IMR-90 (cell line): ENCODE measurements around the gene CNOT6. TPM values are rescaled to one million over a fixed set of nuclear protein-coding genes. Genes with fewer than 3 reads are reported as not detected.

Experiments used
- ATAC-seq: fragments of 200-7000 bp; cut with Tn5 transposase; 2 replicates; pipeline ENCODE4 v1.9.1; 2020; ENCODE audit warnings: low read depth, mild to moderate bottlenecking, moderate library complexity
- BruUV-seq: library from RNA; stranded (reverse); fragments of 400-500 nt; replicated peaks from 2 replicates; lab custom pipeline; 2021; lab: Mats Ljungman, UMichigan
- CTCF ChIA-PET: fragments of 300-600 bp; formaldehyde crosslinking; extraction: SDS; loops from one replicate; lab custom pipeline; 2021; ENCODE audit warnings: antibody characterized with exemption; lab: Yijun Ruan, JAX
- POLR2A ChIA-PET: fragments of 300-600 bp; sonication (Branson Sonifier 250); formaldehyde crosslinking; loops from one replicate; lab custom pipeline; 2022; ENCODE audit warnings: antibody characterized with exemption; ENCODE audit not compliant: unreplicated experiment; lab: Charles Lee
- DNase-seq: peaks from one replicate; pipeline ENCODE4 v3.0.0; 2013
- H2AFZ ChIP-seq: replicated peaks from 2 replicates; pipeline ENCODE3; 2013; ENCODE audit warnings: low read length, mild to moderate bottlenecking; ENCODE audit not compliant: poor library complexity
- H2AK5ac ChIP-seq: 2 replicates; pipeline ENCODE4 v1.6.1; 2013; ENCODE audit warnings: low read depth, low read length, inconsistent platforms
- H2AK9ac ChIP-seq: replicated peaks from 2 replicates; pipeline ENCODE3; 2013; ENCODE audit warnings: mild to moderate bottlenecking, low read depth, low read length, moderate library complexity; ENCODE audit not compliant: poor library complexity
- H2BK120ac ChIP-seq: 2 replicates; pipeline ENCODE4 v1.6.1; 2013; ENCODE audit warnings: low read depth, low read length, inconsistent platforms
- H2BK15ac ChIP-seq: 3 replicates; pipeline ENCODE4 v1.6.1; 2013; ENCODE audit warnings: low read depth, low read length, inconsistent platforms
- H2BK20ac ChIP-seq: 2 replicates; pipeline ENCODE4 v1.6.1; 2013; ENCODE audit warnings: low read depth, mild to moderate bottlenecking, inconsistent platforms, low read length, moderate library complexity
- H2BK5ac ChIP-seq: 2 replicates; pipeline ENCODE4 v1.6.1; 2013; ENCODE audit warnings: mild to moderate bottlenecking, low read depth, low read length, inconsistent platforms; ENCODE audit not compliant: poor library complexity, severe bottlenecking
- H3K14ac ChIP-seq: replicated peaks from 2 replicates; pipeline ENCODE4 v1.6.1; 2013; ENCODE audit warnings: low read depth, low read length, inconsistent platforms
- H3K18ac ChIP-seq: 2 replicates; pipeline ENCODE4 v1.6.1; 2013; ENCODE audit warnings: low read depth, low read length, control low read depth
- H3K23ac ChIP-seq: 2 replicates; pipeline ENCODE4 v1.6.1; 2013; ENCODE audit warnings: low read depth, low read length, inconsistent platforms
- H3K27ac ChIP-seq: 2 replicates; pipeline ENCODE4 v1.5.1; 2013; ENCODE audit warnings: mild to moderate bottlenecking, control low read depth, low read length; ENCODE audit not compliant: insufficient read depth
- H3K27me3 ChIP-seq: 2 replicates; pipeline ENCODE4 v1.6.1; 2013; ENCODE audit warnings: low read length; ENCODE audit not compliant: control insufficient read depth, insufficient read depth
- H3K36me3 ChIP-seq: 2 replicates; pipeline ENCODE4 v1.6.1; 2013; ENCODE audit warnings: low read length, mixed read lengths; ENCODE audit not compliant: control insufficient read depth, insufficient read depth
- H3K4ac ChIP-seq: 2 replicates; pipeline ENCODE4 v1.6.1; 2013; ENCODE audit warnings: low read depth, low read length, inconsistent platforms
- H3K4me1 ChIP-seq: 2 replicates; pipeline ENCODE4 v1.6.1; 2013; ENCODE audit warnings: low read length, mixed read lengths; ENCODE audit not compliant: control insufficient read depth, insufficient read depth
- H3K4me2 ChIP-seq: 2 replicates; pipeline ENCODE4 v1.6.1; 2013; ENCODE audit warnings: low read depth, mild to moderate bottlenecking, control low read depth, low read length, moderate library complexity
- H3K4me3 ChIP-seq: 2 replicates; pipeline ENCODE4 v1.5.1; 2013; ENCODE audit warnings: low read depth, mild to moderate bottlenecking, control low read depth, low read length, moderate library complexity; ENCODE audit not compliant: insufficient read depth
- H3K56ac ChIP-seq: 2 replicates; pipeline ENCODE4 v1.6.1; 2013; ENCODE audit warnings: low read length, inconsistent platforms; ENCODE audit not compliant: insufficient read depth; ENCODE audit errors: extremely low read depth
- H3K79me1 ChIP-seq, 2 experiments: 2 replicates each; pipeline ENCODE4 v1.6.1; 2013; ENCODE audit warnings: low read length in 2 of 2, inconsistent platforms in 1 of 2, low read depth in 1 of 2
- H3K9ac ChIP-seq: 2 replicates; pipeline ENCODE4 v1.6.1; 2013; ENCODE audit warnings: low read depth, low read length, control low read depth
- H3K9me1 ChIP-seq: 2 replicates; pipeline ENCODE4 v1.6.1; 2013; ENCODE audit warnings: low read length, inconsistent platforms; ENCODE audit not compliant: insufficient read depth
- H3K9me3 ChIP-seq: 2 replicates; pipeline ENCODE4 v1.6.1; 2013; ENCODE audit warnings: low read length; ENCODE audit not compliant: control insufficient read depth, insufficient read depth
- H4K20me1 ChIP-seq: 2 replicates; pipeline ENCODE4 v1.6.1; 2013; ENCODE audit warnings: low read length, inconsistent platforms; ENCODE audit not compliant: insufficient read depth
- H4K5ac ChIP-seq: 2 replicates; pipeline ENCODE4 v1.6.1; 2013; ENCODE audit warnings: mild to moderate bottlenecking, low read depth, low read length, control low read depth
- H4K8ac ChIP-seq, 2 experiments: 2 replicates each; pipeline ENCODE4 v1.6.1; 2013; ENCODE audit warnings: low read depth in 2 of 2, low read length in 2 of 2, control low read depth in 1 of 2, inconsistent platforms in 1 of 2
- H4K91ac ChIP-seq: 2 replicates; pipeline ENCODE4 v1.6.1; 2013; ENCODE audit warnings: low read depth, low read length, inconsistent platforms; ENCODE audit not compliant: insufficient read depth
- CHD1 ChIP-seq: IDR thresholded peaks from 2 replicates; pipeline ENCODE4 v1.6.1; 2012; ENCODE audit warnings: low read depth, low read length, improper control_type of control experiment
- MXI1 ChIP-seq: IDR thresholded peaks from 2 replicates; pipeline ENCODE4 v1.6.1; 2012; ENCODE audit warnings: low read depth, mild to moderate bottlenecking, low read length, moderate library complexity, borderline replicate concordance
- NFE2L2 ChIP-seq: fragments of 150-350 bp; IDR thresholded peaks from 2 replicates; pipeline ENCODE4 v1.6.1; 2016; ENCODE audit warnings: low read depth, mild to moderate bottlenecking, low read length
- RAD21 ChIP-seq: IDR thresholded peaks from 2 replicates; pipeline ENCODE4 v1.6.1; 2012; ENCODE audit warnings: low read length, improper control_type of control experiment
- WGBS, 2 experiments: methylation state at CpG; one replicate each; pipeline versions ENCODE4 v1.1.5 to v1.1.7; 2013; ENCODE audit warnings: missing lambda C conversion rate in 2 of 2; ENCODE audit not compliant: insufficient read length in 1 of 2; ENCODE audit errors: extremely low coverage in 2 of 2; 5-methylcytosine and 5-hydroxymethylcytosine counted together
- dilution Hi-C: fragments of 300-500 bp; cut with HindIII; formaldehyde crosslinking; loops from one replicate; pipeline ENCODE4 v1.14.3; 2018; ENCODE audit warnings: low sequenced_read_pairs; ENCODE audit not compliant: unreplicated experiment
- in situ Hi-C: fragments of 300-500 bp; cut with MboI; formaldehyde crosslinking; loops from 3 replicates; pipeline ENCODE4 v1.14.3; 2019; ENCODE audit warnings: low sequenced_read_pairs, inconsistent platforms, mixed read lengths
- intact Hi-C: fragments of 100-400 bp; cut with micrococcal nuclease; formaldehyde crosslinking; loops from 2 replicates; pipeline ENCODE4 v1.10.0; 2022
- polyA plus RNA-seq, 3 experiments: library from polyadenylated mRNA; depleted of rRNA; stranded (reverse); fragments of >200 nt; gene quantifications; 2 replicates each; pipeline ENCODE4 v1.2.3, GENCODE V29; 2012; ENCODE audit warnings: low replicate concordance in 1 of 3
- total RNA-seq: library from RNA; depleted of rRNA; stranded (reverse); fragments of >200 nt; gene quantifications from 2 replicates; pipeline ENCODE4 v1.2.3, GENCODE V29; 2012
- TF ChIP-seq, protein P1 (sequence below): fragments of 150-350 bp; IDR thresholded peaks from 2 replicates; pipeline ENCODE4 v1.6.1; 2017; ENCODE audit warnings: mild to moderate bottlenecking, antibody characterized with exemption, low read length, low read depth

The CNOT6 gene
- total and polyA plus RNA-seq, 2 of the 4 experiments (the other 2 are of a cell fraction), result 9.7 to 10.8 TPM

DNA sequence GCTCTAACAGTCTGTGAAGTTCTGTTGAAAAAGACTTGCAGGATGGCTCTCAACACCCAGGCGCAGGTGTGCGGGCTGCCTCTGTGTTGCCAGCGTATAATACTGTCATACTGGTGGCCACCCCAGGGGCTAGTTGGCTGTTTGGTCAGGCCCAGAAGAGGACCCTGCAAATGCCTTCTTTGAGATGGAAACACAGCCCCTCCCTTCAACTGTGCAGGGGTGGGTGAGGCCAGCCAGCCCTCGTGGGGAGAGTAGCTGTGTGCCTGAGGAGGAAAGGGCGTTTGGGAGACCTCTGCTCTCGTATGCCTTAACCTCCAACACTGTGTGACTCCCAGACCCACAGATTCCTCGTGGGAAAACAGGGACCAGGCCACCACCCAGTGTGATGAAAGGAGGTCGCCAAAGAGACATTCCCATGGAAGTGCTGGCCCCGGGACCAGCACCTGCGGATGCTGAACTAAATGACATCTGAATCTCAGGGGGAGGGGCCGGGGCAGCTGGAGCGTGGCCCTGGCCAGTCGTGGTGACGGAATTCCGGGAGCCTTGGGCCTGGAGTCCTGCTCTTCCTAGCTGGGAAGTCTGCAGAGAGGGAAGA lies 108.4 kb downstream of the CNOT6 start:
- Histone ChIP-seq H3K27ac (no peak overlapping the region), H3K4me2 (no peak overlapping the region), H3K27me3 (peaks cover 10% of the 10 kb centered on the region; the same call in 1 of the 2 replicates), H3K9ac (no peak overlapping the region), H3K36me3 (no peaks in the 10 kb centered on the region), H4K5ac (no peak overlapping the region), H4K20me1 (no peaks in the 10 kb centered on the region; the same call in 1 of the 2 replicates), H3K14ac (no peak overlapping the region), H2BK5ac (no peak overlapping the region), H2AK9ac (no peak overlapping the region), H3K56ac (no peak overlapping the region), H4K8ac (no peak overlapping the region), H4K91ac (no peak overlapping the region), H3K9me3 (no peaks in the 10 kb centered on the region), H2AFZ (no peak overlapping the region), H3K79me1 (no peaks in the 10 kb centered on the region), H3K9me1 (no peaks in the 10 kb centered on the region), H3K4me1 (no peaks in the 10 kb centered on the region), H3K23ac (no peak overlapping the region), H3K18ac (no peak overlapping the region), H3K4ac (no peak overlapping the region), H2AK5ac (no peak overlapping the region), H2BK15ac (no peak overlapping the region), H3K4me3 (no peak overlapping the region), H2BK120ac (no peak overlapping the region), H2BK20ac (no peak overlapping the region)
- no peak for ATAC-seq
- in situ Hi-C loops, result no loop called here
- no peak for DNase-seq
- TF ChIP-seq CHD1, result no peak
- no peak for TF ChIP-seq NFE2L2
- no peak for TF ChIP-seq RAD21
- TF ChIP-seq MXI1, result no peak
- TF ChIP-seq, protein P1, sequence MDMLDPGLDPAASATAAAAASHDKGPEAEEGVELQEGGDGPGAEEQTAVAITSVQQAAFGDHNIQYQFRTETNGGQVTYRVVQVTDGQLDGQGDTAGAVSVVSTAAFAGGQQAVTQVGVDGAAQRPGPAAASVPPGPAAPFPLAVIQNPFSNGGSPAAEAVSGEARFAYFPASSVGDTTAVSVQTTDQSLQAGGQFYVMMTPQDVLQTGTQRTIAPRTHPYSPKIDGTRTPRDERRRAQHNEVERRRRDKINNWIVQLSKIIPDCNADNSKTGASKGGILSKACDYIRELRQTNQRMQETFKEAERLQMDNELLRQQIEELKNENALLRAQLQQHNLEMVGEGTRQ, result no peak
- 60% methylated on average over 5 of the region's 15 CpGs; no CpG with 5 or more reads in 1 of the 2 experiments for whole genome bisulfite sequencing, 2 experiments
- ChIA-PET POLR2A (no interaction called here), CTCF (no interaction called here)
- dilution Hi-C loops, result no loop called here
- no TSS peak for BruUV-seq
- intact Hi-C loops, result loop anchor here (10.0 kb wide), 1 partner anchor 398 kb away; the partner anchor contains the start of gene RASGEF1C
